Measurements from ENCODE around the gene RGP1.

RGP1 gene

GRCh38 chr9:35743880-35744518, 5.1 kb upstream of the RGP1 start:
- no peak for DNase-seq (ENCODE audit: low spot score)

GRCh38 chr9:35745569-35745968, 3.5 kb upstream of the RGP1 start:
- DNase-seq (ENCODE audit: low spot score), result no peak

- DNase-seq (ENCODE audit: low spot score), result no peak
These were observed 2.5 kb upstream of the RGP1 start for GRCh38 chr9:35746583-35746982.

- peak; percentile 22 for DNase-seq (ENCODE audit: low spot score)
These were observed 737 bp upstream of the RGP1 start for GRCh38 chr9:35748242-35748857.

- no peak for DNase-seq (ENCODE audit: low spot score)
These were observed 598 bp downstream of the RGP1 start for GRCh38 chr9:35749515-35750255.

GRCh38 chr9:35750256-35750531, 1.1 kb downstream of the RGP1 start:
- no peak for DNase-seq (ENCODE audit: low spot score)

- DNase-seq (ENCODE audit: low spot score), result no peak
These were observed 4.4 kb downstream of the RGP1 start for GRCh38 chr9:35753466-35753865.

GRCh38 chr9:35754264-35754663, 5.2 kb downstream of the RGP1 start, which contains the start of gene MSMP:
MSMP (minus strand) TSS chr9:35754276; CDS start chr9:35754129, 147 bp downstream.
- DNase-seq (ENCODE audit: low spot score), result no peak

GRCh38 chr9:35755071-35755470, 6.0 kb downstream of the RGP1 start:
- DNase-seq (ENCODE audit: low spot score), result no peak

- peak; percentile 59 for DNase-seq (ENCODE audit: low spot score)
These were observed 7.5 kb downstream of the RGP1 start for GRCh38 chr9:35756275-35757225.

- no peak for DNase-seq (ENCODE audit: low spot score)
These were observed 8.3 kb downstream of the RGP1 start for GRCh38 chr9:35757226-35757891.

- DNase-seq (ENCODE audit: low spot score), result no peak
These were observed 8.8 kb downstream of the RGP1 start for GRCh38 chr9:35757892-35758275.

GRCh38 chr9:35758475-35759050, 9.5 kb downstream of the RGP1 start:
- DNase-seq (ENCODE audit: low spot score), result no peak

GRCh38 chr9:35759795-35760194, 10.7 kb downstream of the RGP1 start:
- DNase-seq (ENCODE audit: low spot score), result no peak

- no peak for DNase-seq (ENCODE audit: low spot score)
These were observed 11.6 kb downstream of the RGP1 start for GRCh38 chr9:35760651-35761050.

GRCh38 chr9:35763181-35763580, 14.1 kb downstream of the RGP1 start:
- DNase-seq (ENCODE audit: low spot score), result no peak

GRCh38 chr9:35763803-35764202, 14.7 kb downstream of the RGP1 start:
- DNase-seq (ENCODE audit: low spot score), result no peak

GRCh38 chr9:35766997-35767396, 17.9 kb downstream of the RGP1 start:
- DNase-seq (ENCODE audit: low spot score), result no peak

GRCh38 chr9:35767458-35767857, 18.4 kb downstream of the RGP1 start:
- DNase-seq (ENCODE audit: low spot score), result no peak

GRCh38 chr9:35769763-35770162, 20.7 kb downstream of the RGP1 start:
- no peak for DNase-seq (ENCODE audit: low spot score)

GRCh38 chr9:35771075-35771433, 22.0 kb downstream of the RGP1 start:
- no peak for DNase-seq (ENCODE audit: low spot score)

GRCh38 chr9:35771534-35771933, 22.4 kb downstream of the RGP1 start:
- peak; percentile 26 for DNase-seq (ENCODE audit: low spot score)

Measured in hematopoietic multipotent progenitor cell treated with erythropoietin and hydrocortisone succinate and interleukin-3 and kit ligand, for 15 days (in vitro differentiated cells).